ENCODE data around the gene ERC1. TPM values are rescaled to one million over a fixed set of nuclear protein-coding genes. Genes with fewer than 3 reads are reported as not detected.
A peak's percentile ranks its signal among the peaks of the same experiment; 100 is the strongest.

The ERC1 gene
- total RNA-seq, 1 experiment from 2014 or later = 55.1 TPM

GRCh38 chr12:1539135-1539534 lies 548.1 kb downstream of the ERC1 start:
- no peak for DNase-seq (ENCODE audit: unreplicated experiment)
- intact Hi-C loops (cut with micrococcal nuclease) = no loop called here
- ChIA-PET CTCF (interaction anchor here (0.6 to 4.9 kb wide), 2 partner anchors 51 to 422 kb away, joined by 3 to 19 read pairs; no protein-coding TSS in a partner anchor), POLR2A (interaction anchor here (1.0 to 1.4 kb wide), 2 partner anchors 65 to 422 kb away, joined by 3 read pairs; no protein-coding TSS in a partner anchor)
- peaks cover 11% of the 10 kb centered on the region for H3K4me1 Mint-ChIP-seq (ENCODE audit: insufficient read depth, unreplicated experiment)
- peaks cover 2% of the 10 kb centered on the region for H3K27me3 Mint-ChIP-seq (ENCODE audit: insufficient read depth, unreplicated experiment)
- no peaks in the 10 kb centered on the region for H3K36me3 Mint-ChIP-seq (ENCODE audit: insufficient read depth, unreplicated experiment)
- H3K27ac Mint-ChIP-seq (ENCODE audit: low read depth, unreplicated experiment) = no peak overlapping the region
- no peak overlapping the region for H3K4me3 Mint-ChIP-seq (ENCODE audit: unreplicated experiment)
- TF ChIP-seq CTCF (IDR thresholded peaks at IDR 0.05; ENCODE audit: unreplicated experiment) = no peak
- no TSS peak for BruUV-seq (replicated peaks)
- no peaks in the 10 kb centered on the region for H3K9me3 Mint-ChIP-seq (ENCODE audit: unreplicated experiment)

GRCh38 chr12:1540690-1541089 lies 549.7 kb downstream of the ERC1 start:
- H3K9me3 Mint-ChIP-seq (ENCODE audit: unreplicated experiment) = no peaks in the 10 kb centered on the region
- no peak overlapping the region for H3K27ac Mint-ChIP-seq (ENCODE audit: low read depth, unreplicated experiment)
- TF ChIP-seq CTCF (IDR thresholded peaks at IDR 0.05; ENCODE audit: unreplicated experiment) = no peak
- no TSS peak for BruUV-seq (replicated peaks)
- H3K27me3 Mint-ChIP-seq (ENCODE audit: insufficient read depth, unreplicated experiment) = no peaks in the 10 kb centered on the region
- peak overlapping the region; percentile 41 for H3K4me3 Mint-ChIP-seq (ENCODE audit: unreplicated experiment)
- intact Hi-C loops (cut with micrococcal nuclease) = no loop called here
- H3K36me3 Mint-ChIP-seq (ENCODE audit: insufficient read depth, unreplicated experiment) = no peaks in the 10 kb centered on the region
- ChIA-PET CTCF (interaction anchor here (0.6 to 4.9 kb wide), 7 partner anchors 17 to 440 kb away, joined by 3 to 19 read pairs (median 3); no protein-coding TSS in a partner anchor), POLR2A (interaction anchor here (1.0 to 2.1 kb wide), 8 partner anchors 12 to 323 kb away, joined by 3 to 10 read pairs (median 5); no protein-coding TSS in a partner anchor)
- peaks cover 11% of the 10 kb centered on the region for H3K4me1 Mint-ChIP-seq (ENCODE audit: insufficient read depth, unreplicated experiment)
- peak; percentile 79 for DNase-seq (ENCODE audit: unreplicated experiment)

GRCh38 chr12:1542599-1542998 lies 551.6 kb downstream of the ERC1 start:
- CTCF ChIA-PET = interaction anchor here (1.4 to 4.9 kb wide), 2 partner anchors 13 to 425 kb away, joined by 4 to 19 read pairs; no protein-coding TSS in a partner anchor
- BruUV-seq (replicated peaks) = no TSS peak

More at GRCh38 chr12:1542599-1542998, 551.6 kb downstream of the ERC1 start:
- Mint-ChIP-seq H3K9me3 (ENCODE audit: unreplicated experiment) (no peaks in the 10 kb centered on the region), H3K36me3 (ENCODE audit: insufficient read depth, unreplicated experiment) (no peaks in the 10 kb centered on the region), H3K4me3 (ENCODE audit: unreplicated experiment) (no peak overlapping the region), H3K27ac (ENCODE audit: low read depth, unreplicated experiment) (no peak overlapping the region), H3K4me1 (ENCODE audit: insufficient read depth, unreplicated experiment) (peaks cover 11% of the 10 kb centered on the region), H3K27me3 (ENCODE audit: insufficient read depth, unreplicated experiment) (no peaks in the 10 kb centered on the region)
- no peak for DNase-seq (ENCODE audit: unreplicated experiment)
- POLR2A ChIA-PET = no interaction called here
- no peak for TF ChIP-seq CTCF (IDR thresholded peaks at IDR 0.05; ENCODE audit: unreplicated experiment)
- intact Hi-C loops (cut with micrococcal nuclease) = no loop called here
